GM12878 (cell line): ENCODE measurements around the gene GABRB1. TPM values are rescaled to one million over a fixed set of nuclear protein-coding genes. Genes with fewer than 3 reads are reported as not detected.

Experiments
- ATAC-seq: fragments of 200-7000 bp; cut with Tn5 transposase; 3 replicates; pipeline ENCODE4 v1.9.1; 2020; ENCODE audit warnings: mild to moderate bottlenecking, moderate library complexity
- BruUV-seq: library from RNA; stranded (reverse); fragments of 400-500 nt; replicated peaks from 2 replicates; lab custom pipeline; 2021; lab: Mats Ljungman, UMichigan
- CTCF ChIA-PET: fragments of 300-600 bp; sonication (Branson Sonifier 250); formaldehyde crosslinking; extraction: SDS; loops from one replicate; lab custom pipeline; 2021; ENCODE audit warnings: inconsistent platforms; lab: Yijun Ruan, JAX
- POLR2A ChIA-PET: fragments of 350-600 bp; formaldehyde crosslinking; extraction: SDS; loops from one replicate; lab custom pipeline; 2021; ENCODE audit warnings: inconsistent platforms; lab: Charles Lee
- RAD21 ChIA-PET: fragments of 300-600 bp; sonication (Branson Sonifier 250); formaldehyde crosslinking; loops from one replicate; lab custom pipeline; 2023; ENCODE audit warnings: antibody characterized with exemption; ENCODE audit not compliant: unreplicated experiment; lab: Charles Lee
- SMC1A ChIA-PET: fragments of 300-600 bp; sonication (Branson Sonifier 250); formaldehyde crosslinking; loops from one replicate; lab custom pipeline; 2023; ENCODE audit not compliant: unreplicated experiment, uncharacterized antibody; lab: Charles Lee
- DNase-seq: peaks from one replicate; pipeline ENCODE4 v3.0.0-alpha.2; 2011; ENCODE audit warnings: low read depth, low spot score
- FAIRE-seq: peaks from 3 replicates; lab custom pipeline; 2011; peaks lifted over from hg19 to GRCh38; lab: Jason Lieb, UNC
- H2AFZ ChIP-seq: 2 replicates; pipeline ENCODE4 v1.6.0; 2011; ENCODE audit warnings: low read depth, low read length, control low read depth; ENCODE audit not compliant: control insufficient read depth
- H3K27ac ChIP-seq: 2 replicates; pipeline ENCODE4 v1.5.1; 2011; ENCODE audit warnings: control low read depth; ENCODE audit not compliant: control insufficient read depth, insufficient read depth
- H3K27me3 ChIP-seq, 2 experiments: replicated peaks in 1 of 2; 2 replicates each; pipeline versions ENCODE4 v1.6.0 to v1.6.1; 2011; ENCODE audit warnings: low read length in 1 of 2; ENCODE audit not compliant: control insufficient read depth in 2 of 2, insufficient read depth in 2 of 2
- H3K36me3 ChIP-seq, 2 experiments: 2 replicates each; pipeline ENCODE4 v1.5.1; 2011; ENCODE audit warnings: low read length in 1 of 2; ENCODE audit not compliant: control insufficient read depth in 2 of 2, insufficient read depth in 2 of 2
- H3K4me1 ChIP-seq: 2 replicates; pipeline ENCODE4 v1.6.1; 2011; ENCODE audit warnings: mild to moderate bottlenecking, low read length, moderate library complexity, mixed read lengths; ENCODE audit not compliant: control insufficient read depth, insufficient read depth
- H3K4me2 ChIP-seq: 2 replicates; pipeline ENCODE4 v1.6.0; 2011; ENCODE audit warnings: control low read depth; ENCODE audit not compliant: control insufficient read depth, insufficient read depth
- H3K4me3 ChIP-seq: fragments of 200-600 bp; sonication (generic); 2 replicates; pipeline ENCODE4 v1.5.1; 2016
- H3K79me2 ChIP-seq: 2 replicates; pipeline ENCODE4 v1.6.0; 2011; ENCODE audit warnings: low read length; ENCODE audit not compliant: control insufficient read depth, insufficient read depth
- H3K9ac ChIP-seq: 2 replicates; pipeline ENCODE4 v1.8.0; 2011; ENCODE audit warnings: low read length, control low read depth, mixed read lengths; ENCODE audit not compliant: control insufficient read depth, insufficient read depth
- H3K9me3 ChIP-seq: replicated peaks from 3 replicates; pipeline ENCODE4 v1.5.1; 2011; ENCODE audit warnings: mild to moderate bottlenecking, low read length; ENCODE audit not compliant: control insufficient read depth, insufficient read depth
- H4K20me1 ChIP-seq: 2 replicates; pipeline ENCODE4 v1.6.0; 2011; ENCODE audit not compliant: control insufficient read depth, insufficient read depth
- ETV6 ChIP-seq, 2 experiments: fragments of 450-650 bp in 1 of 2; IDR thresholded peaks in 1 of 2; conservative IDR thresholded peaks in 1 of 2; 2 replicates each; pipeline ENCODE4 v1.6.1; 2014; ENCODE audit warnings: antibody characterized with exemption in 1 of 2, borderline replicate concordance in 1 of 2, low read depth in 1 of 2, mild to moderate bottlenecking in 1 of 2, moderate library complexity in 1 of 2
- FOS ChIP-seq: IDR thresholded peaks from 3 replicates; pipeline ENCODE4 v1.6.1; 2011; ENCODE audit warnings: borderline replicate concordance; ENCODE audit not compliant: insufficient read length; ENCODE audit errors: extremely low read depth
- SMAD5 ChIP-seq: IDR thresholded peaks from 2 replicates; pipeline ENCODE4 v1.6.1; 2016; ENCODE audit warnings: antibody characterized with exemption, low read depth
- SREBF2 ChIP-seq: IDR thresholded peaks from 2 replicates; pipeline ENCODE4 v1.6.1; 2012; ENCODE audit warnings: mild to moderate bottlenecking, low read length
- WGBS: methylation state at CpG from one replicate; pipeline ENCODE4 v1.1.6; 2016; ENCODE audit warnings: low lambda C conversion rate; ENCODE audit not compliant: insufficient replicate concordance, insufficient coverage; ENCODE audit errors: missing lambda C conversion rate; 5-methylcytosine and 5-hydroxymethylcytosine counted together
- in situ Hi-C: fragments of 300-500 bp; cut with MboI; formaldehyde crosslinking; loops from 9 replicates; pipeline ENCODE4 v1.14.3; 2018; ENCODE audit warnings: mixed read lengths
- intact Hi-C: fragments of 100-400 bp; cut with micrococcal nuclease; formaldehyde crosslinking; loops from one replicate; pipeline ENCODE4 v1.14.2; 2022; ENCODE audit not compliant: unreplicated experiment
- polyA plus RNA-seq, 11 experiments: library from polyadenylated mRNA; depleted of rRNA in 4 of 11; unstranded in 6 of 11; stranded (reverse) in 5 of 11; fragments of >200 nt; fragmentation: Nextera tagmentation in 4 of 11; fragmentation: Illumina TruSeq in 1 of 11; extraction: Ambion mirVana in 4 of 11; extraction: Trizol in 1 of 11; gene quantifications; 1 replicate in 1 of 11; 2 replicates in 10 of 11; pipeline versions ENCODE4 v1.2.1 to v1.2.3, GENCODE V29; 2011 to 2016; ENCODE audit warnings: inconsistent platforms in 2 of 11, missing spikeins in 2 of 11, low read depth in 1 of 11
- total RNA-seq, 4 experiments: library from RNA; depleted of rRNA in 3 of 4; stranded (reverse); fragments of >200 nt in 3 of 4; fragmentation: Illumina TruSeq in 1 of 4; extraction: Trizol in 1 of 4; gene quantifications; 2 replicates each; pipeline versions ENCODE4 v1.2.1 to v1.2.3, GENCODE V29; 2013 to 2021
- TF ChIP-seq, protein P1 (sequence below): IDR thresholded peaks from 2 replicates; pipeline ENCODE4 v1.6.1; 2012; ENCODE audit warnings: mild to moderate bottlenecking, low read depth, low read length

Gene GABRB1
- total and polyA plus RNA-seq, 10 of the 15 experiments (the other 5 are each of a cell fraction or from before 2014, with no cell fraction given): 0.13 to 0.92 TPM; not detected in 8

DNA sequence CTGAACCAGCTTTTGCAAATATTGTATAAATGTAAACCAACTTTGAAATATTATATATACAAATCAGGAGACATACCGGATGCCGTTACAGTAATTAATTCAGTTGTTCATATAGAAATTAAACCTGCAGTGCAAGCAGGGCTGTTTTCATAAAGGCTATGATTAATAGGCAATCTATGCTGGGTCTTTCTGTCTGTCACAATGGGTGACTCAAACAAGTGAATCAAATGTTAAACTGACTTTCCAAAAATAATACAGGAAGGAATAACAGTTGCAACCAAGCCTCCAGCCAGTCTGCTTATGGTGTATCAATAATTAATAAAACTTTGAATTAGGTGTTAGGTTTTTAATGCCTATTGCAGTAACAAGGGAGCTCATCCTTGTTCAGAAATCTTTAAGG, 43.9 kb downstream of the GABRB1 start:
- no peak overlapping the region for H2AFZ ChIP-seq
- H3K4me2 ChIP-seq: no peak overlapping the region
- ATAC-seq (no peak), FAIRE-seq (no peak), DNase-seq (no peak)
- intact Hi-C loops: no loop called here
- SMC1A ChIA-PET: interaction anchor here (1.0 to 4.5 kb wide), 5 partner anchors 10 to 37 kb away, joined by 3 to 24 read pairs (median 4); no protein-coding TSS in a partner anchor
- no peaks in the 10 kb centered on the region for H4K20me1 ChIP-seq
- CTCF ChIA-PET: interaction anchor here (0.7 to 1.8 kb wide), 2 partner anchors 9 to 141 kb away, joined by 3 to 4 read pairs; no protein-coding TSS in a partner anchor
- no peaks in the 10 kb centered on the region for H3K4me1 ChIP-seq
- in situ Hi-C loops: no loop called here
- BruUV-seq: no TSS peak
- no peaks in the 10 kb centered on the region for H3K27me3 ChIP-seq
- TF ChIP-seq ETV6 (conservative IDR thresholded peaks at IDR 0.05 in 1 of 2, IDR thresholded peaks at IDR 0.05 in 1 of 2; ENCODE audit: borderline replicate concordance in 1 of 2, low read depth in 1 of 2) (no peak), SMAD5 (no peak), SREBF2 (no peak), FOS (no peak)
- TF ChIP-seq, protein P1, sequence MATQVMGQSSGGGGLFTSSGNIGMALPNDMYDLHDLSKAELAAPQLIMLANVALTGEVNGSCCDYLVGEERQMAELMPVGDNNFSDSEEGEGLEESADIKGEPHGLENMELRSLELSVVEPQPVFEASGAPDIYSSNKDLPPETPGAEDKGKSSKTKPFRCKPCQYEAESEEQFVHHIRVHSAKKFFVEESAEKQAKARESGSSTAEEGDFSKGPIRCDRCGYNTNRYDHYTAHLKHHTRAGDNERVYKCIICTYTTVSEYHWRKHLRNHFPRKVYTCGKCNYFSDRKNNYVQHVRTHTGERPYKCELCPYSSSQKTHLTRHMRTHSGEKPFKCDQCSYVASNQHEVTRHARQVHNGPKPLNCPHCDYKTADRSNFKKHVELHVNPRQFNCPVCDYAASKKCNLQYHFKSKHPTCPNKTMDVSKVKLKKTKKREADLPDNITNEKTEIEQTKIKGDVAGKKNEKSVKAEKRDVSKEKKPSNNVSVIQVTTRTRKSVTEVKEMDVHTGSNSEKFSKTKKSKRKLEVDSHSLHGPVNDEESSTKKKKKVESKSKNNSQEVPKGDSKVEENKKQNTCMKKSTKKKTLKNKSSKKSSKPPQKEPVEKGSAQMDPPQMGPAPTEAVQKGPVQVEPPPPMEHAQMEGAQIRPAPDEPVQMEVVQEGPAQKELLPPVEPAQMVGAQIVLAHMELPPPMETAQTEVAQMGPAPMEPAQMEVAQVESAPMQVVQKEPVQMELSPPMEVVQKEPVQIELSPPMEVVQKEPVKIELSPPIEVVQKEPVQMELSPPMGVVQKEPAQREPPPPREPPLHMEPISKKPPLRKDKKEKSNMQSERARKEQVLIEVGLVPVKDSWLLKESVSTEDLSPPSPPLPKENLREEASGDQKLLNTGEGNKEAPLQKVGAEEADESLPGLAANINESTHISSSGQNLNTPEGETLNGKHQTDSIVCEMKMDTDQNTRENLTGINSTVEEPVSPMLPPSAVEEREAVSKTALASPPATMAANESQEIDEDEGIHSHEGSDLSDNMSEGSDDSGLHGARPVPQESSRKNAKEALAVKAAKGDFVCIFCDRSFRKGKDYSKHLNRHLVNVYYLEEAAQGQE: no peak
- no peaks in the 10 kb centered on the region for H3K9me3 ChIP-seq
- RAD21 ChIA-PET: interaction anchor here (1.2 kb wide), 1 partner anchor 47 kb away, joined by 3 read pairs; no protein-coding TSS in a partner anchor
- no peak overlapping the region for H3K9ac ChIP-seq
- H3K27ac ChIP-seq: no peak overlapping the region
- no peaks in the 10 kb centered on the region for H3K36me3 ChIP-seq
- POLR2A ChIA-PET: interaction anchor here (0.6 kb wide), 1 partner anchor 13 kb away, joined by 4 read pairs; no protein-coding TSS in a partner anchor
- 57% methylated on average over 2 of the region's 2 CpGs for WGBS
- H3K79me2 ChIP-seq: no peaks in the 10 kb centered on the region
- no peak overlapping the region for H3K4me3 ChIP-seq
